ENCODE data around the gene HGD.
"Not testable (repeated sequence)": the region's sequence is repeated elsewhere in the genome, so short reads cannot be mapped to it uniquely, and the experiment has no call there.

The HGD gene

DNA sequence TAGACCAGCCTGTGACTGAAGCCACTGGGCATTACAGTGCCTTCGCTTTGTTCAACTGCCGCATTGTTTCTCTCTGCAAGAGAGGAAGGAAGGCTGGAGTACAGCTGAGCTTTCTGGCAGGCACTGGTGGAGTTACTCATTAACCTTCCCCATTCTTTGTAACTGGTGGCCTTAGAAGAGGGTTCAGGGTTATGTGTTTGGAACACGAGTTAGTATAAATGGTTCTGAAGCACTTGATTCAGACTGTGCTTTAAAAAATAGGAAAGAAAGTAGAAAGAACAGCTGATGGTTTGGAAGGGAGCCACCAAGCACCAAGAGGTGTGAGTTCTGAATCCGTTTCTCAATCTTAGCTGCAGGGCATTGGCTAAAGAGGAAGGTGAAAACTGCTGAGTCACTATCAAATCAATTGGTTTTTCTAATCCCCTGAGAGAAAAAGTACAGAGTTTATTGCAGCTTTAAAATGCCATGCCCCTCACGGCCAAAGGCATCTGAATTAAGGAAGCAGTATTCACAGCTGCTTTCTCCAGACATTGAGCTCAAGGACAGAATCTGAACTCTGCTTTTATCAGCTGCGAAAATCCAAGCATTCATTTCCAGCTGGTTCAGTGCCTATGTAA lies 3.6 kb downstream of the HGD start:
- FAIRE-seq: no peak

DNA sequence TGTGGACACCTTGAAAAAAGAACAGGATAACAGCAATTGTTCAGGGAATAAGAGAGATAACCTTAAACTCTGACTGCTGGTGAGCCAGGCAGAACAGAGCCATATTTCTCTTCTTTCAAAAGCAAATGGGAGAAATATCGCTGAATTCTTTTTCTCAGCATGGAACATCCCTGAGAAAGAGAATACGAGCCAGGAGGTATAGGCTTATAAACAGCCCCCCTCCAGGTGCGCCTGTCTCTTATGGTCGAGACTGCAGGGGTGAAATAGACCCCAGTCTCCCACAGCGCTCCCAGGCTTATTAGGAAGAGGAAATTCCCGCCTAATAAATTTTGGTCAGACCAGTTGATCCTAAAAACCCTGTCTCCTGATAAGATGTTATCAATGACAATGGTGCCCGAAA lies 4.8 kb downstream of the HGD start:
- not testable (repeated sequence) for FAIRE-seq

DNA sequence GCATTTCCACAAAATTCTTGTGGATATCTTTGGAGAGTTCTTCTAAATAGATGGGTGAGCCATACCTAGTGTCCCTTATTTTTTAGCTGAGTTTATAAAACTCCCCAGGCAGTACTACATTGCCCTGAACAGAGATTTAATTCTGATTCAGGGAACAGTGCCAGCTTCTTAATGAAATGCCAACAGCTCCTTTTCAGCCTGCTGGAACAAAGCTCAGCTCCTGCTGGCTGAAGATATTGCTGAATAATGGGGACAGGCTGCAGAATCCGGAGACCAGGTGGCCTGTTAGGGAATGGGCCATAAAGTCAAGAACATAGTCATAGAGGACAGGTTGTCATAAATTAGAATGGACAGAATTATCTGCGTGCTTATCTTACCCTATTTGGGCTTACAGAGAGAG lies 8.9 kb downstream of the HGD start:
- no peak for FAIRE-seq

DNA sequence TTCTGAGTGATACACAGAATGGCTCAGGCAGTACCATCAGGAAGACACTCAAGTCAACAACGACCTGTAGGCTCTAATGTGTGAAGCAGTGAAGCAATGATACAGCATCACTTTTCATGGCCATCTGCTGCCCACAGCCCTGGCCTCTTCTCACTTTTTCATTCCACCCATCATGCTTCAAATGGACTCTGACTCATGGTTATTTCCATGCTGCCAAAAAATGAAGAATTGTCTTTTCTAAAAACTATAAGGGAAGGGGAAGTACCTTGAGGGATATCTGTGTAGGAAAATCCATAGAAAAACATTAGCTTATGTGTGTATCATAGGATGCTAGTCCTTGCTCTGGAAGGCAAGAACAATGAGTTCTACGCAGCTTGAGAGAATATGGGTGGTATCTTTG lies 11.5 kb downstream of the HGD start:
- FAIRE-seq: no peak

DNA sequence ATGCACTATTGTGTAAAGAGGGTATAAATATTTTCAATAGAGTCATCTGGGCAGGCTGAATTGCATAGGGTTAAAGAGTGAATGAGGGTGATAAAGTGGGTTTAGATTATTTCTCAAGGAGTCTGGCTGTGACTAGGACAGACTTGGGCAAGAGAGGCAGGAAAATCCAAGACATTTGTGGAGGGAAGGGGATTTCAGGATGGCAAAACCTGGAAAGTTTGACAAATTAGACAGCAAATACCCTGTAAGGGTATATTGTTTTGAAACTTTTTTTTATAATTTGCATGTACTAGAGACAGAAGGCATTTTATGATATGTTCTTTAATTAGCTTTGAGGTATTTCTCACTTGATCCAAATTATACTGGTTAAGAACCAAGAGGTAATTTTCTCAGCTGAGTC lies 17.1 kb downstream of the HGD start:
- no peak for FAIRE-seq

DNA sequence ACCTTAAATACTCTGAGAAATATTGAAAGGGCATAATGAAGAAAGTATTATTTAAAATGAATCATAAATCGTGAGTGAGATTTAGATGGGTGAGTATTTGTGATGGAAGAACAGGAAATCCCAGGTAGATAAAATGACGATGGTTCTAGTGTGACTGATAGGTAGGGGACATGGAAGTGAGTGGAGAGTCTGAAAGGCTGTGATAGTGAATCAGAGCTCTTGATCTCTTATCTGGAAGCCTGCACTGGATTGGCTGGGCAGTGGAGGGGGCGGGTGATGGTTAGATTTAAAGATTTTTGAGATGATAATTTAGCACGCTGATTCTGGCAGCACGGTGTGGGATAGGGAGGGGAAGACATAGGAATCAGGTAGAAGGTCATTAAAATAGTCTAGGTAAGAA lies 20.1 kb downstream of the HGD start:
- FAIRE-seq: no peak

DNA sequence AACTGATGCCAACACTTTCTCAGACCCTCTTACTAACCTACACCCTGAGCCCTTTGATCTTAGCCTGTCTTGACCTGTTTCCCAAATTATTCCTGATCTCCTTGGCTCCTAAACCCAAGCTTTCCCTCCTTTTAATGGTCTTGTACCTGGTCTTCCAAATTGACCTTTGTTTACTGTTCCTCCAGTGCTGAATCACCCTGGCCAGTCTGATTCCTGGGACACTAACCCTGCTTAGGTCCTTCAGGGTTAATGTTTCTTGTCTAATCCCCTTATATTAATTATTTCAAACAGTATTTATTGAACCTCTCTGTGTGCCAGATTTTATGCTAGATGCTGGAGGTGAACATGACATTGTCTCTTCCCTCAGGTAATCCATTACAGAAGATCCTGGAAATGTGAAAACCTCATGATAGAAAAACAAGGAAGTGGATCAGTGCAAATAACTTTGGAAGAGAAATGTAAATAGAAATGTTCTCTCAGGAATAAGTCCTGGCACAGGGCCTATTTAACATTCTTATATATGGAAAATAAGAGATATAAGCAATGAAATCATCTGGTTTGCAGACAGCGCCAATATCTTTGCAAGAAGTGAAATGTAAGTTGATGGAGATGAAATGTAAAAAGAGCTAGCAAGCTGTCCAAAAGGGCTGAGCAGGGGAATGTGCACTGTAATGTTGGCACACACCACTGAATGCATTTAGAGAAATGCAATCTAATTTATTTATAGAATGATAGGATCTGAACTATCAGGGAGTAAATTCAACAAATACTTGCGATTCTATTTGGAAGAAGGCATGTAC lies 20.7 kb downstream of the HGD start:
- FAIRE-seq: no peak

DNA sequence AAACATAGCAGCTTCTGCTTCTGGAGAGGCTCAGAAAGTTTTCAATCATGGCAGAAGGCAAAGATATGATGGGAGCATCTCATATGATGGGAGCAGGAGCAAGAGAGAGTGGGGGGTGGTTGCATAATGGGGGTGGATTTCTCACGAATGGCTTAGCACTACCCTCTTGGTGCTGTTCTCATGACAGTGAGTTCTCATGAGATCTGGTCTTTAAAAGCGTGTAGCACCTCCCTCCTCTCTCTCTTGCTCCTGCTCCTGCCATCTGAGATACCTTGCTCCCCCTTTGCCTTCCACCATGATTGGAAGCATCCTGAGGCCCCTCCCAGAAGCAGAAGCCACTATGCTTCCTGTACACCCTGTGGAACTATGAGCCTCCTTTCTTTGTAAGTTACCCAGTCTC lies 22.2 kb downstream of the HGD start:
- FAIRE-seq: no peak

DNA sequence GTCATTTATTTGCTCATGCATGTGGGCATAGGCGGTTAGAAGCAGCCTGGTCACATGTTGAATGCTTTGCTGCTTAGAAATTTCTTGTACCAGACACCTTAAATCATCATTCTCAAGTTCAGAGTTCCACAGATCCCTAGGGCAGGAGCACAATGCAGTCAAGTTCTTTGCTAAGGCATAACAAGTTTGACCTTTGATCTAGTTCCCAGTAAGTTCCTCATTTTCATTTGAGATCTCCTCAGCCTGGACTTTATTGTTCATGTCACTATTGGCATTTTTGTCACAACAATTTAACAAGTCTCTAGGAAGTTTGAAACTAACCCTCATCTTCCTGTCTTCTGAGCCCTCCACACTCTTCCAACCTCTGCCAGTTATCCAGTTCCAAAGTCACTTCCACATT lies 22.8 kb downstream of the HGD start:
- no peak for FAIRE-seq

DNA sequence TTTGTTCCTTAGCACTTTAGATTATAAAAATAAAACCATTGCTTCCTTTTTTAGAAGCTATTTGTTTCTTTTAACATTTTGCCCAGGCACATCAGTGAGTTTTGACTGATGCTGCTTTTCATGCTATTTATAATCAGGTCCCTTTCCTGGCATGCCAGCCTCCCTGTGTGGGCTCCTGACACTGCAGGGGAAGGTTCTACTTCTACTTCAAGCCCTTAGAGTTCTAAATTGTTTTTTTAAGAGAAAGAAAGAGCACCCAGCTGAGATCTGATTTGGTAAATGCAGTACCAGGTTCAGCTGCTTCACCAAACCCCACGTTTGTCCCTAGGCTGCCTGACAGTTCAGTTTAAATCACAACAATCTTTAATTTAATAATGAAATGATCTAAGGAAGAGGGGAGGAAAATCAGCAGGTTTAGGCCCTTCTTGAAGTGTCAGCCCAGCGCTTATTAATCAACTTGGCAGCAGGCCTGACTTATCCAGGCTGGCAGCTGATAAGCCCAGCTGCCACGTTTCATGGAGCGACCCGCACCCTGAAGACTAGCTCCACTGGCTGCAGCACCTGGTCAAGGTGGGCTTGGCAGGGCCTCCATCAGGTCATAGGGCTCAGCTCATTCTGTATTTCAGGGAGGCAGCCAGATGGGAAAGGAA lies 29.0 kb downstream of the HGD start:
- no peak for FAIRE-seq

DNA sequence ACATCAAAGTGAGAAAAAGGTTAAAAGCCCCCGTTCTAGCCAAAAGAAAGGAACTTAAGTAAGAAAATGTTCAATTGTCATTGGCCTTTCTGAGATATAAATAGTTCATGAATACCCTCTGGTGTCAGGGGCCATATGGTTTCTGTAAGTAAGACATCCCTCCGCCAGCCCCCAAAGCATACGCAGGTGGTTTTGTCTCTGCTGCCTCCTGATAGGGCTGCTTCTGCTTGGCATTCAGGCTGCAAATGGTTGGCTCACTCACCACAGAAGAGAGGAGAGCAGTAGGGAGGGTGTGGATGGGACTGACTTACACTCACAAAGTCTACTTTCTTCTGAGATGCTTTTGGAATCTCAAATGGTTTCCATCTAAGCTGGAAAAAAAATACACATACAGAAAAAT lies 29.8 kb downstream of the HGD start:
- FAIRE-seq: no peak

DNA sequence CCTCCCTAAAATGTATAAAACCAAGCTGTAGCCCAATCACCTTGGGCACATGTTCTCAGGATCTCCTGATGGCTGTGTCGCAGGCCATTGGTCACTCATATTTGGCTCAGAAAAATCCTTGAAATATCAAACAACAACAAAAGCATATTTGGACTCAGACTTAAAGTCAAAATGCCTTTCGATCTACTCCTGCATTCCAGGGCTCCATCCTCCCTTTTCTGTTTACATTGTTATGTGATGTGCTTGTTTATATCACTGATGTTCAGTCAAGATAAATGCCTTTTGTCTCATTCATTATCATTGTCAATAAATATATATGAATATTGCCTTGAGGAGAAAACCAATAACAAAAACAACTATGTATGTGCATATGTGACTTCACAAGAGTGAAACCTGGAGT lies 31.7 kb downstream of the HGD start:
- FAIRE-seq: no peak

DNA sequence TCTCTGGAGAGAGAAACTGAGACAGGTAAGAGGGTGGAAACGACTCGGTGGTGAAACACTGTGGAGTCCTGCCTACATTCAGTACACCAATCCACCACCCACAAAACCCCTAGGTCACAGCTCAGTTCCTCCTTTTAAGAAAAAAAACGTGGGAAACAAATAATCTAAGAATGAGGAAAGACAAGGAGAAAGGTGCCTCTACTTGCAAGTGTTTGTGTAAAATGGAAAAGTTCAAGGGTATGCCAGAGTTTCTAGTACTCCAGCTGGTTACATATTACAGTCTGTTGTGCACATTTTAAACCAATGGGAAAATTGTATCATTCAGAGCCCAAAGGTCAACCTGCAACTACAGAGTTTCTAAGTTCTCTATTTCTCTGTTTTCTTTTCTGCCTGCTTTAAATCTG lies 32.2 kb downstream of the HGD start:
- no peak for FAIRE-seq

DNA sequence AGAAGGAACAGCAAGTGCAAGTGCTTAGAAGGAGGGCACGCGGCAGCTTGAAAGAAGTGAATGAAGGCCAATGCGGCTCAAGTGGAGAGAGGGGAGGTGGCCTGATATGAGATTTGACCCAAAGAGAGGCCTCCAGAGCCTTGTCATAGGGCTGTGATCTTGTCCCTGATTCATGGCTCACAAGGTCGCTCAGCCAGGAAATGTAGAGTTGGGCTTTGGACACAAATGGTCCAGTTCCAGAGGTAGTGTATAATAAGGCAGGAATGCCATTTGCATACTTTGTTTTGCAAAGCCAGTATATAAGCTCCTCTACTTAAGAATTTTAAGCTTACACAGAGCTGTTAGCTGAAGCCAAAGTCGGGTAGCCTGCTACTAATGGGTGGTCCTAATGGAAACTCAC lies 33.7 kb downstream of the HGD start:
- no peak for FAIRE-seq

DNA sequence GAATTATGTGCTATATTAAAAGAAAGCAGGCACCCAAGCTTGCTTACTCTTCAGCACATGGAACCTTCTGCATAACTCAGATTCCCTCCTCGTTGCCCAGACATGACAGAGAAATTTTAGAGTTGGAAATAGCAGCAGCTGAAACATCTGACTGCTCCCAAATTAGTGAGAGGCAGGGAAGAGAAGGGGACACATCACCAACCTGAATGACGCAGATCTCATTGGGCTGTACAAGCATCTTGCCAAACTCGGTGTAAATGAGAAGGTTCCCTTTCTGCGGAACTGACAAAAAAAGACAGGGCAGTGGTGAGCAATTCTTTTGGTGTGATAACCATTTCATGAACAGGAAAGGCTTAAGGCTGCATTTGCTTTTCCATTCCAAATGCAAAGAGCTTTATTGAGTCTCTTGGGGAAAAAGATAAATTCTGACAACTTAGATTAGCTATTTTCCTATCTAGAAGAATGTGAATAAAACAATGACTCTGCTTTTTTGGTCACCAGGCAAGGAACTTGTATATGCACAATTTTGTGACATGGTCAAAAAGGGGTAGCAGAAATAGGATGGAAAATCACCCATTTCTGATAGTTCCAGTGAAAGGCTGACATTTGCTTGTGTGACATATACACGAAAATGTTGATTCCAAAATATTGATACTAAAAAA lies 35.1 kb downstream of the HGD start:
- FAIRE-seq: no peak

DNA sequence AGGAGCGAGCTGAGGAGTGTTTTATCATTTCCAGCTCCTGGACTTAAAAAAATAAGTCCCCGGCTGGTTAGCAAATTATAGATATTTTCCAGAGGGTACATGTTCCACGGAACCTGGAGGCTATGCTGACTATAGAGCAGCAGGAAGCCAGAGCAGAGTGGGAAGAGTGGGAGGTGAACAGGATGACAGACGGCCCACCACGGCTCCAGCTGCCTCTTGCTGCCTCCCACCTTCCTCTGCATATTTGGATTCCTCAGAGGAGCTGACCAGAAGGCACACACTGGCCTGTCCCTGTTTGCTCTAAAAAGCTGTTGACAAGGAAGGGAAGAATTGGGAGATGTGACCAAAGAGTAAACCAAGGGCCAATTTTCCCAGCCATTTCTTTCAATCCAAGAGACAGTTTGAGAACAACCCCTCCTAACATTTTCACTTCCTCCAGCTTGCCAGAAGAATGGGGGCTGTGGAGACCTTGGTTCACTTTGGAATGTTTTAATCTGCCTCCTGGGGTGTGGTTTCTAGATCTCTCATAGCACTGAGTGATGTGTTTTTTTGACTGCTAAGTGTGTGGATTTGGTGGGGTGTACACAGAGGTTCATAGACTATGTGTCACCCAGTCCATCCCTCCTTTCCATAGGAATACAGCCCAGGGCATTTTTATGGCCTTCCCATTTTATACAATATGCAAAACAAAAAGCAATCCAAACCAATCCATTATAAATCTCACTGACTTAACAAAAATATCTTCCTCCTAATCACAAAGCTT lies 36.8 kb downstream of the HGD start:
- FAIRE-seq: no peak

DNA sequence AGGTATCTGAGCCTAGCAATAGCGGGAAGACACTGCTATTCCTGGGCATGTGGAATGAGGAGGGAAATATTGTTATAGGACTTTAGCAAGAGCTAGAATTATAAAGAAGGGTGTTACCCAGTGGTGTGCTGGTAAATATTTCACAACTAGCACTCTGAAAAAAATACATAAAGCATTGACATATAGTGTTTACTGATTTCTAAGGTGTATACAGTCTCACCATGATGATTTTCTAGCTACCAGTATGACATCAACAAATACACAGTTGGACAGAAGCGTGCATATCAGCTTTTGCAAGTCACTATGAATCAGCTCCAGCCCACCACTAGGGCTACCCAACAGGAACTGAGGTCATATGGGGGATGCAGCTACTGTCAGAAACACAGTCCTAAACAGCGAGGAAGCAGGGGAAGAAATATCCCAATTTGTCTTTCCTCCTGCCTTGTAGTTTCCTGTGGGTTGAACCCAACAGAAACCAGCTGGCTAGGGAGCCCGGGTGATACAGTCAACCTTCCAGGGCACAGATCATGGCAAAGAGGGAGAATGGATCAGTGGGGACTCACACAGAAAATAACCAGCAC lies 39.6 kb downstream of the HGD start:
- no peak for FAIRE-seq

DNA sequence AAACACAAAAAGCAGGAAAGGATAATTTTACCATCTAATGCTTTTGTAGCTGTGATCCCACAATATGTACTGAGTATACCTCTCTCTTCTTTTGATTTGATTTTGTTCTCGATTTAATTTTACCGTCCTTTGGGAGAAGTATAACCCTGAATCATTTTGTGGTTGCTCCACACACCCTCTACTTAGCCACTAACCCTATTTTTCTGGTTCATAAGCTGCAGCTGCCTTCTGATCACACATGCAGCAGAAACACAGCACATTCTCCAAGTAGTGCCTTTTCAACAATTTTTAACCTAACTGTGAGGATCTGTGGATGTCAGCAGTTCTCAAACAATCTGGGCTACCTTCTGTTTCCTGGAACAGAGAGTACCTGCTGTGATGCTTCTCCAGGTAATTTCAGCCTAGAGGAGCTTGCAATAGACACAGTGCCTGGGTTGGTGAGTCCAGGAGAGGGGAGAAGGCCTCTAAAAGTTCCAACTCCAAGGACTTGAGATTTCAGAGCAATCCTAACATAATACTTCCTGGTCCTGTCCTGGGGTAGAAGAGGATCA lies 40.3 kb downstream of the HGD start:
- FAIRE-seq: no peak

DNA sequence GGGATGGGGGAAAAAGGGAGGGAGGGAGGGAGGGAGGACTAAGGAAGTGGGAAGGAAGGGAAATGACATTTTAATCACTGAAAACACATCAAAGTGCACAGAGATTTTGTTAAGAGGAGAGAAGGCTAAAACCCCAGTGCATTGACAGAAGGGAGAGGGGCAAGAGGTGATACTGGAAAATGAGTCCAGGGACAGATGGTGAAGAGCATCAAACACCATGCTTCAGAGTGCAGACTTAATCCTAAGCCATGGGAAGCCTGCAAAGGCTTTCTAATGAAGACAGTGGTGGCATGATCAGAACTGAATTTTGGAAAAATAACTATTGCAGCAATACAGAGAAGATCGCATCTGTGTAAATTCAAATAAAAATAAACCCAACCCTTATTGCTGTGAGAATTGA lies 41.8 kb downstream of the HGD start:
- no peak for FAIRE-seq

DNA sequence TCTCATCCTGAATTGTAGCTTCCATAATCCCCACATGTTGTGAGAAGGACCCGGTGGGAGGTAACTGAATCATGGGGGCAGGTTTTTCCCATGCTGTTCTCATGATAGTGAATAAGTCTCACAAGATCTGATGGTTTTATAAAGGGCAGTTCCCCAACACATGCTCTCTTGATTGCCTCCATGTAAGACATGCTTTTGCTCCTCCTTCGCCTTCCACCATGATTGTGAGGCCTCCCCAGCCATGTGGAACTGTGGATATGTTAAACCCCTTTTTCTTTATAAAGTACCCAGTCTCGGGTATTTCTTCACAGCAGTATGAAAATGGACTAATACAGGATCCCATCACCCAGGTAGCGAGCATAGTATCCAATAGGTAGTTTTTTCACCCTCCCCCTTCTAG lies 43.2 kb downstream of the HGD start:
- FAIRE-seq: not testable (repeated sequence)

DNA sequence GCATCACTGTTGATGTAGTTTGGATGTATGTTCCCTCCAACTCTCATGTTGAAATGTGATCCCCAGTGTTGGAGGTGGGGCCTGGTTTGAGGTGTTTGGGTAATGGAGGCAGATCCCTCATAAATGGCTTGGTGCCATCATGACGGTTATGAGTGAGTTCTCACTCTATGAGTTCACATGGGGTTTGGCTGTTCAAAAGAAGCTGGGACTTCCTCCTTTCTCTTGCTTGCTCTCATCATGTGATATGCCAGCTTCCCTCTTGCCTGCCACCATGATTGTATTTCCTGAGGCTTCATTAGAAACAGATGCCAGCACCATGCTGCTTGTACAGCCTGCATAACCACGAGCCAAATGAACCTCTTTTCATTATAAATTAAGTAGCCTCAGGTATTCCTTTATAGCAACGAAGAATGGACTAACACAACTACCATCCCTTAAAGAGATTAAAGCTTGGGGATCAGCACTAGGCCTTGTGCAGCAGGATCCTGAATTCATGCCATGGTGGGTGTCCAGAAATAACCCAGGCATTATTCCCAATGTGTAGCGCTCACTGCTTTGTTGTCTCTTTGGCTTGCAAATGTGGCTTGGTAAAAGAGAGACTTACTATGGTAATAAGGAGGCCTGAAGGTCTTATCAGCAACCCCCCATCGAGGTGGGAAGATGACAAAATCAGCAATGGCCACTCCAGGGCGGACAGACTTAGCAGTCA lies 44.0 kb downstream of the HGD start:
- no peak for FAIRE-seq
